NCI-H2196 (cell line): ENCODE measurements around the gene LDHD.

Source experiments
- DNase-seq: peaks from one replicate; lab custom pipeline; 2025; ENCODE audit not compliant: unreplicated experiment; lab: John Stamatoyannopoulos, UW

Gene LDHD

DNA sequence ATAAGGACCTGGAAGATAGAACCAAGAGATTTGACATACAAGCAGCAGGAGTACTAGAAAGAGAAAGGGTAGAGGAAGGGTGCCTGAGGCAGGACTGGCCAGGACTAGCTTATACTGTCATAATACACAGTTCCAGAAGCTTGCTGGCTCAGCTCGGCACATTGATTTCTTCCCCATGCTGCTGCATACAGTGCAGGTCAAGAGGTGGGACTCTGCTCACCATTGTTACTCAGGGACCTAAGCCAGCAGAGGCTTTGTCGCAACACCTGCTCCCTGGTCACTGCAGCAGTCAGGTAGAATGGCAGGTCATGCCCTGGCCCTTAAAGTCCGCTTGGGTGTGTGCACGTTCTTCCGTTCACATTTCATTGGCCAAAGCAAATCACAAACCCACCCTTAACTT, 32.8 kb downstream of the LDHD start:
- peak; percentile 15 for DNase-seq

DNA sequence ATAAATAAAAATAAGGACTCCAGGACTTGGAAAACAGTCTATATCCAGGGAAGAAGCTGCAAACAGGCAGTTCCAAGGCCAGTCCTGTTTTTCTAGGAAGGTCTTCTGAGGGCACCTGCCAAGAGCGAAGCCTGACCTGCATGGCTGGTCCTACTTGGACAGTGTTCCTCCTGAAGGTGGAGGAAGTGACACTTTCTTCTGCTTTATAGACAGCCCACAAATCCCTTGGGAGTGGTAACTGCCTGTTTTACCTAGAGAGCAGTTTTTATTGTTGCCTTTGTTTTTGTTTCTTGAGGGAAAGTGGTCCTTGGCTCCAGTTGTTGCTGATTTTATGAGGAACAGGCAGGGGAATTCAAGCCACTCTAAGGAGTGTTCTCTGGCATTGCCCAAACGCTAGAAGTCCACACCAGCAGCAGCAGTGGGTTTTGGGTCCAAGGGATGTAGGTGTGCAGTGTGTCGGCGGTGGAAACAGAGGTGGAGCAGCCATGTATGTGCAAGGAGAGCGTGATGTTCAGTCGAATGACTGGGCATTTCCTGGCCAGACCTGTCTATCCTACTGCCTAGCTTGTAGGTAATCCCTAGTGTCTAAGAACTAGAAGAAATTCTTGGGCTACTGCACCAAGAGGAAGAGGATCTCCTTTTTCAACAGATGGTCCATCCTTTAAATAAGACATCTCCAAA, 35.3 kb downstream of the LDHD start:
- DNase-seq = no peak

- DNase-seq = no peak
Measured at GRCh38 chr16:75080205-75081029, 36.2 kb downstream of the LDHD start.

DNA sequence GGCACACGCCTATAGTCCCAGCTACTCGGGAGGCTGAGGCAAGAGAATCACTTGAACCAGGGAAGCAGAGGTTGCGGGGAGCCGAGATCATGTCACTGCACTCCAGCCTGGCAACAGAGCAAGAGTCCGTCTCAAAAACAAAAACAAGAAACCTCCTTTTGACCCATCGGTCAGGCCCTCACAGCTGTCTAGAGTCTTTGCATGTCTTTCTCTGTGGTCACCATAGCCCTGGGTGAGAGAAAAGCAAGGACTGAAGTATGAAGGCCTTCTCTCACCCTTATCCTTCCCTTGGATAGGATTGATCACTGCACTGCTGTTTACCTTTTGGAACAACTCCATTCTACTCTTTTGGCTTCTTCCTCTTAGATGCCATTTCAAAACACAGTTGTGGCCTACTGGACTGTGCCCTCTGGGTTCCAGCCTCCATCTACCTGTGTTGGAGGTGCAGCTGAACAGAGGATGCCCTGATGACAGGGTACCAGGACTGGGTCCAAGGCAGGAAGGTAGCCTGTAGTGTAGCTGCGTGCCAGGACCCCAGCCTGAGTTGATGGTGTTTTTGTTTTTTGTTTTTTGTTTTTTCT, 37.1 kb downstream of the LDHD start:
- no peak for DNase-seq

GRCh38 chr16:75078886-75079285, 37.7 kb downstream of the LDHD start:
- DNase-seq = no peak

- DNase-seq = no peak
Measured at GRCh38 chr16:75075688-75076268, 40.8 kb downstream of the LDHD start.

DNA sequence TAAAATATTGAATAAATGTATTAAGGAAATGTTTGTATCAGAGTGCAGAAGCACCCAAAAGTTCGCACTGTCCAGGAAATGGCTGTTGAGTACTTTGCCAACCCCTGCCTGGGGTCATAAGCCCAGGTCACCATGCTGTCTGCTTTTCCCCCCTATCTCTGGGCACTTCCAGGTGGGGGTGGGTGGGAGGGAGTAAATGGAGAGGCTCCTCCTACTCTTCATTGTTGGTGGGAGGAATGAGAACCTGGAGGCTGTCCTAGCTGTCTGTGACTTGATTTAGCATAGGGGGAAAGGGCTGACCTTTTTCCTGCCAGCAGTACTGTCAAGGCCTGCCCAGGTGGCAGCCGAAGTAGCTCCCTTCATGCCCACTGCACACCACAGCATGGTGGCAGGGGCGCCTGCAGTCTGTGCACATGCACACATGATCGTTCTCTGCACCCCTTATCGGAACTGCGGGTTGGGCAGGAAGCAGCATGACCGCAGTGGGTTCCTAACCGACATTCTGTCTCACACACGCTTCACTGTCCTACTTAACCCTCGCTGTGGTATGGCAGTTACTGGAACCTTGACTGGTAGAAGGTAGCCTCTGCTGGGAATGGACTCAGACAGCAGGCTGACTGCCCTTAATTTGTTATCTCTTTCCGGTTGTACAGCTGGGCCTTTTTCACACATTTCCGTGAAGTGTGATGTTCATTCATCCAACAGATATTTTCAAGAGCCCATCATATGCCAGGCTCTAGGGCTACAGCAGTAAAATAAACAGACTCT, 41.5 kb downstream of the LDHD start:
- no peak for DNase-seq

- DNase-seq = no peak
Measured at GRCh38 chr16:75074304-75074793, 42.2 kb downstream of the LDHD start.

DNA sequence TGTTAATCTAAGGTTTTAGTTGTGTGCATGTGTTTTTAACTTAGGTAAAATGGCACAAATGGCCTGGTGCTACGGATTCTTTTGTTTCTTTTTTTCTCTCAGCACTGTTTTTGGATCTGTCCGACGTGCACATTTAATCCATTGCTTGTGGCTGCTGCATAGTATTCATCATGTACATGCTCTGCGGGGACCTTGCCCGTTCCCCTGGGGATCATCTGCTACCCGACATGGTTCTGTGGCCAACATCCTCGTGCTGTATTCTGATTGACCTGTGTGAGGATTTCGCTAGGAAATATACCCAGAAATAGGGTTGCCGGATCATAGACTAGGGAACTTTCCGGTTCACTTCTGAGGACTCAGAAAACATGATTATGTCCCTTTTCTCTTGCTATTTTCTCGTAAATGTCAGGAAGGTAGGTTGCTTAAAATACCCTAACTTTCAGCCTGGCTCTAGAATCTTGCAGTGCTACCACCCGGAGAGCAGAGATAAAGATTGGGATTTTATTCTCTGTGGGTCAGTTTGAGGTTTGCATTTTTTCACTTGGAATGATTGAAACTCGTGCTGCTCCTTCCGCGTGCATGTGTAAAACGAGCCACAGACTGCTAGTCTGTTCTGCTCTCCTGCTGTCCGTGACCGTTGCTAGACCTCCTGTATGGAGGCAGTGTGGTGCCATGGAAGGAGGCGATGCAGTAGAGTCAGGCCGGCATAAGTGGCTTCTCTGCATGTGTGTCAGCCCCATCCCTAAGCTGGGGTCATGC, 42.9 kb downstream of the LDHD start:
- DNase-seq = no peak

DNA sequence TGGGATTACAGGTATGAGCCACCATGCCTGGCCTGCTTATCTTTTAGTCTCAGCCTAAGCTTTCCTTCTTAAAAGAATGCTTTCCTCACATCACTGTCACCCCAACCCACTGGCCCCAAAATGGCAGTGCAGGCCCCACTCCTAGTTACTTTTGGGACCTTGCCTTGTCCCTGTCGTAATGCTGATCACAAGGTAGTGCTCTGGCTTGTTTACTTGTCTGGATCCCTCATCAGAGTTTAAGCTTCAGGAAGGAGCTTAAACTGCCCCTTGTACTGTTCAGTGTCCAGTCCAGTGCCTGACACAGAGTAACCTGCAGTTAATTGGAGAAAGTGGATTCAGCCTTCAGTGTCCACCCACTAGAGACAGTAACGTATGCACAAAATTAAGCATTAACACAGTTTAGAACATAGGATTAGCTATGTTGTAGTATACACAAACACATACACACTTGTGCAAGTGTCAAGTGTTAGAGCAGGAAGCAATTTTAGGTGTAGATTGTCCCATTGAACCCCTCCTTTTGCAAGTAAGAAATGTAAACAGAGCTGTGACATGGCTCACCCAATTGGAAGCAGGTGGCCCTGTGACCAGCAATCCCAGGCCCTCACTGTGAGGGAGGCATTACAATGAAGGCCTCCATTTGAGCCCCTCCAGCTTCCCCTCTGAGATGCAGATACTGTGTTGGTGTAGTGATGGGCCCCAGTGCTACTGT, 44.2 kb downstream of the LDHD start:
- no peak for DNase-seq

GRCh38 chr16:75071621-75072020, 45.0 kb downstream of the LDHD start:
- no peak for DNase-seq

- no peak for DNase-seq
Measured at GRCh38 chr16:75070012-75070841, 46.4 kb downstream of the LDHD start.

DNA sequence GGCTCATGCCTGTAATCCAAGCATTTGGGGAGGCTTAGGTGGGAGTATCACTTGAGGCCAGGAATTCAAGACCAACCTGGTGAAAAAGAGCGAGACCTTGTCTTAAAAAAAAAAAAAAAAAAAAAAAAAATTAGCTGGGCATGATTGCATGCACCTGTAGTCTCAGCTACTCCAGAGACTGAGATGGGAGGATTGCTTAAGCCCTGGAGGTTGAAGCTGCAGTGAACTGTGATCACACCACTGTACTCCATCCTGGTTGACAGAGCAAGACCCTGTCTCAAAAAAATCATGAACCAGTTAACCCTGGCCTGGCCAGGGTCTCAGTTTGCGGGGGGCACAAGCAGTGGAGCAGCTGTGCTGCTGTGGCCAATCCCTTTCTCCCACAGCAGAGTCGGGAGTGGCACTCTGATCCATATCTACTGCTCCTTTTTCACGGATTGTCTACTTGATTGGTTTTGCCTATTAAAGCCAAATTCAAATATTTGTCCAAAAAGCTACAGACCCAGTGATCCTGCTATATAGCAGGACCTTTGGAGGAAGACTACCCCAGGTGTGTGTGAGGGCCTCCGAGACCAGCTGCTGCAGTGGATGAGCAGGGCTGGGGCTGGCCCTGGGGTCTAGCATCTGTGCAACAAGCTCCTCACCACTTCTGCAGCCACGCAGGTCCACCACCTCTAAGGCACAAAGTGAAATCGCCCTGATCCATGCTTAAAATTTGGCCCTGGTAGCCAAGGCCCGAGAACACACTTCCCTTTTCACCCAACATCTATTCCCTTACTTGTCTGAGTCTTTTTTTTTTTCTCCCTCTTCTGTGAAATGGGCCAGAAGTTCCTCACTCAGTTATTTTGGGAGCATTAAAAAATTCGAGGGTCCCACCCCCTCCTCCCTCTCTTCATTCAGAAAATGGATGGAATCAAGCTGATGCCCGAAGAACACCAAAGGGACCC, 48.2 kb downstream of the LDHD start:
- no peak for DNase-seq

- DNase-seq = no peak
Measured at GRCh38 chr16:75066861-75067447, 49.6 kb downstream of the LDHD start.

DNA sequence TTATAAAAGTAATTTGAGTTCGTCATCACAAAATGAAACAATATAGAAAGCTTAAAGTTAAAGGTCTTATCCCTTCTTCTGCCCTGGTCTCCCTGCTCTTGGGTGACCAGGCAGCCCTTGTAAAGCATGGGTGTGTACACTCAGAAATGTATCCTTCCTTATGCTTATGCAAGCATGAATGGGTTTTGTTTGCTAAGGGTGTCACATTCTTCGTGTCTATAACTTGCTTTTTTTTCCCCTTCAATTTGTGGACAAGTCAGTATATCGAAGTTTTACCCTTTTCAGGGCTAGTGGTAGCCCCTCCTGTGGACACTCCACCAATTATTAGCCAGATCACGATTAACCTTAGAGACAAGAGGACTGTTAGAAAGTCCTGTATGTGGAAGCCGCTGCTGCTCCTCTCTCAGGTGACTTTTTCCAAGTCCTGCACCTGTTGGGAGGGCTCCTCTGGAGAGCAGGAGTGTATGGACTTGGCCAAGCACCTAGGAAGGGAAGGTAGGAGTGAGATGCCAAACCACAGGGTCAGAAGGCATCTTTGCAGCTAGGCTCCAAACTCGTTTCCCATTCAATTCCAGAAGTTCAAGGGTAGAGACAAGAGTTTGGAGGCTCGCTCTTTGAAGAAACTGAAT, 50.9 kb downstream of the LDHD start:
- DNase-seq = no peak

DNA sequence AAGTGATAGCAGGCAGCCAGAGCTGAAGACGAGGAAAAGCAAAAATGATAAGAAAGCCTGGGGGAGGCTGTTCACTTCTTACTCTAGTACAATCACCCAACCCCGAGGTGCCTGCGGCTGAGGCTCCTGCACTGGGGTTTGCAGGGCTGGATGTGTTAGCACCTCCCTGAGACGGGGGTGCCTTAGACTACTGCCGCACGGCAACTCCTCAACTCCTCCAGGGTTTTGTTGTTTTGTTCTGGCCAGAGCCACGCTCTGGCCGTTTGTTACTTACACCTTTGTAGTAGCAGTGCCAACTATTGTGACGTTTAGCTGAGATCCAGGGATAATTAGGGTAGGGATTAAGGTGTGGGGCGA, 51.5 kb downstream of the LDHD start:
- DNase-seq = no peak
